ENCODE data around the gene RIN3. TPM values are rescaled to one million over a fixed set of nuclear protein-coding genes. Genes with fewer than 3 reads are reported as not detected.
A peak's percentile ranks its signal among the peaks of the same experiment; 100 is the strongest.

The RIN3 gene
- total and polyA plus RNA-seq, 2 of the 4 experiments (the other 2 are of a cell fraction), result 2.5 to 11.1 TPM

- Histone ChIP-seq H3K4me3 (ENCODE audit: insufficient read depth, low read depth, low read length) (no peak overlapping the region), H3K18ac (ENCODE audit: low read depth, low read length) (no peak overlapping the region), H2AK5ac (ENCODE audit: low read depth, low read length) (no peak overlapping the region), H2BK15ac (ENCODE audit: low read depth, low read length) (no peak overlapping the region), H4K8ac (ENCODE audit: low read depth in 2 of 2, low read length in 2 of 2) (no peak overlapping the region), H3K27me3 (ENCODE audit: control insufficient read depth, insufficient read depth, low read length) (no peaks in the 10 kb centered on the region), H4K91ac (ENCODE audit: insufficient read depth, low read depth, low read length) (no peak overlapping the region), H3K27ac (ENCODE audit: insufficient read depth, low read length) (no peak overlapping the region), H3K4me1 (ENCODE audit: control insufficient read depth, insufficient read depth, low read length) (0 out of 2 replicates have a peak, but pooled peaks cover 2% of the 10 kb centered on the region), H3K9me3 (ENCODE audit: control insufficient read depth, insufficient read depth, low read length) (no peaks in the 10 kb centered on the region), H3K9ac (ENCODE audit: low read depth, low read length) (no peak overlapping the region), H3K56ac (ENCODE audit: extremely low read depth, insufficient read depth, low read length) (no peak overlapping the region), H3K9me1 (ENCODE audit: insufficient read depth, low read length) (no peaks in the 10 kb centered on the region), H3K4ac (ENCODE audit: low read depth, low read length) (no peak overlapping the region), H2BK5ac (ENCODE audit: low read depth, low read length, poor library complexity, severe bottlenecking) (no peak overlapping the region), H3K79me1 (ENCODE audit: low read depth in 1 of 2, low read length in 2 of 2) (no peaks in the 10 kb centered on the region), H3K4me2 (ENCODE audit: low read depth, low read length) (no peak overlapping the region; the same call in 1 of the 2 replicates), H2AFZ (replicated peaks; ENCODE audit: low read length, poor library complexity) (peak overlapping the region; percentile 85), H2AK9ac (replicated peaks; ENCODE audit: low read depth, low read length, poor library complexity) (peak overlapping the region; percentile 1), H4K20me1 (ENCODE audit: insufficient read depth, low read length) (no peaks in the 10 kb centered on the region), H4K5ac (ENCODE audit: low read depth, low read length) (no peak overlapping the region), H3K36me3 (ENCODE audit: control insufficient read depth, insufficient read depth, low read length) (peaks cover 32% of the 10 kb centered on the region), H2BK120ac (ENCODE audit: low read depth, low read length) (no peak overlapping the region), H3K14ac (replicated peaks; ENCODE audit: low read depth, low read length) (no peak overlapping the region), H2BK20ac (ENCODE audit: low read depth, low read length) (no peak overlapping the region), H3K23ac (ENCODE audit: low read depth, low read length) (no peak overlapping the region)
- dilution Hi-C loops (cut with HindIII; ENCODE audit: low sequenced_read_pairs, unreplicated experiment) (no loop called here), intact Hi-C loops (cut with micrococcal nuclease) (loop anchor here (1.0 kb wide), 2 partner anchors 96 to 147 kb away; no protein-coding TSS in a partner anchor), in situ Hi-C loops (cut with MboI; ENCODE audit: low sequenced_read_pairs) (loop anchor here (10.0 kb wide), 1 partner anchor 562 kb away; the partner anchor contains the start of genes CPSF2 and NDUFB1)
- ATAC-seq (ENCODE audit: low read depth) (peak; percentile 99), DNase-seq (peak; percentile 43)
- CTCF ChIA-PET, result interaction anchor here (0.5 to 1.3 kb wide), 12 partner anchors 30 to 112 kb away, joined by 3 to 9 read pairs (median 3); partner anchors contain the start of gene LGMN
- TF ChIP-seq MAZ (IDR thresholded peaks at IDR 0.05; ENCODE audit: borderline replicate concordance, low read depth, low read length) (peak; percentile 19; the same call in 1 of the 2 replicates), CTCF (conservative IDR thresholded peaks at IDR 0.05; ENCODE audit: low read depth, low read length) (peak; percentile 96), RAD21 (IDR thresholded peaks at IDR 0.05; ENCODE audit: low read length) (peak; percentile 85), RCOR1 (IDR thresholded peaks at IDR 0.05; ENCODE audit: insufficient replicate concordance, low read length) (no peak), BHLHE40 (IDR thresholded peaks at IDR 0.05; ENCODE audit: low read depth, low read length) (no peak), SMC3 (IDR thresholded peaks at IDR 0.05; ENCODE audit: low read depth, low read length) (peak; percentile 92)
- 6% methylated on average over 24 of the region's 45 CpGs; no CpG with 5 or more reads in 1 of the 2 experiments for WGBS, 2 experiments (ENCODE audit: extremely low coverage in 2 of 2, insufficient read length in 1 of 2)
- POLR2A ChIA-PET (ENCODE audit: unreplicated experiment), result no interaction called here
- no TSS peak for BruUV-seq (replicated peaks)
Measured at GRCh38 chr14:92686900-92687427, 173.4 kb downstream of the RIN3 start.
